ENCODE data around the gene MORN5.

The MORN5 gene

DNA sequence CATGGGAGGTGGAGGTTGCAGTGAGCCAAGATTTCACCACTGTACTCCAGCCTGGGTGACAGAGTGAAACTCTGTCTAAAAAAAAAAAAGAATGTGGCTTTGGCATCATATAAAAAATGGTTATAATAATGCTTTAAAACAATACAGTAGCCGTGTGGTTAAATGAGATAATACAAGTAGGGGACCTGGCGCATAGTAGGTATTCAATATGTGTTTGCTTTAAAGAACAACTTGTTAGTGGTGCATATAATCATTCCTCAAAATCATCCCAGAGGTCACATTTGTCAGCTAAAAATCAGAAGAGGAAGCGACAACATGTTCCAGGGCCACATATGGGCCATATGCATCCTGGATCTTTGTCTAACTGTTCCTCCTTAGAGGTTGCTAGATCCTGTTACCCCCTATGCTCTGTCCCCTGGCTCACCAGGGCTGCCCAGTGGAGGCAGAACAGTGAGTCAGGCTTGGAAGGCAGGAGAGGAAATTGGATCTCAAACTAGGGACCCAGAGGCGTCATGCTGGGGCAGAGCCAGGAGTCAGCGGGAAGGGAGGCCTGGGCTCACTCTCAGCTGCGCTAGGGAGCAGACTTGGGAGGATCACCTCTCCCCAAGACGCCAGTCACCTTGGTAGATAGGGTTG, 41.4 kb downstream of the MORN5 start:
- TF ChIP-seq CTCF (IDR thresholded peaks at IDR 0.05; ENCODE audit: extremely low read depth, insufficient read depth, missing control alignments), result no peak
- in situ Hi-C loops (cut with MboI; ENCODE audit: low pct_unique_long_range_greater_than_20kb, low sequenced_read_pairs, unreplicated experiment), result no loop called here
- DNase-seq (ENCODE audit: low spot score), result no peak

GRCh38 chr9:122201641-122202040, 41.9 kb downstream of the MORN5 start:
- DNase-seq (ENCODE audit: low spot score), result no peak
- in situ Hi-C loops (cut with MboI; ENCODE audit: low pct_unique_long_range_greater_than_20kb, low sequenced_read_pairs, unreplicated experiment), result no loop called here
- TF ChIP-seq CTCF (IDR thresholded peaks at IDR 0.05; ENCODE audit: extremely low read depth, insufficient read depth, missing control alignments), result no peak

GRCh38 chr9:122202111-122202510, 42.4 kb downstream of the MORN5 start:
- in situ Hi-C loops (cut with MboI; ENCODE audit: low pct_unique_long_range_greater_than_20kb, low sequenced_read_pairs, unreplicated experiment), result no loop called here
- TF ChIP-seq CTCF (IDR thresholded peaks at IDR 0.05; ENCODE audit: extremely low read depth, insufficient read depth, missing control alignments), result no peak
- no peak for DNase-seq (ENCODE audit: low spot score)

GRCh38 chr9:122204055-122204454, 44.3 kb downstream of the MORN5 start:
- in situ Hi-C loops (cut with MboI; ENCODE audit: low pct_unique_long_range_greater_than_20kb, low sequenced_read_pairs, unreplicated experiment), result no loop called here
- no peak for DNase-seq (ENCODE audit: low spot score)
- TF ChIP-seq CTCF (IDR thresholded peaks at IDR 0.05; ENCODE audit: extremely low read depth, insufficient read depth, missing control alignments), result no peak

GRCh38 chr9:122204491-122204890, 44.8 kb downstream of the MORN5 start:
- DNase-seq (ENCODE audit: low spot score), result no peak
- no peak for TF ChIP-seq CTCF (IDR thresholded peaks at IDR 0.05; ENCODE audit: extremely low read depth, insufficient read depth, missing control alignments)
- in situ Hi-C loops (cut with MboI; ENCODE audit: low pct_unique_long_range_greater_than_20kb, low sequenced_read_pairs, unreplicated experiment), result no loop called here

- no peak for DNase-seq (ENCODE audit: low spot score)
- in situ Hi-C loops (cut with MboI; ENCODE audit: low pct_unique_long_range_greater_than_20kb, low sequenced_read_pairs, unreplicated experiment), result no loop called here
- no peak for TF ChIP-seq CTCF (IDR thresholded peaks at IDR 0.05; ENCODE audit: extremely low read depth, insufficient read depth, missing control alignments)
These were observed 45.5 kb downstream of the MORN5 start for GRCh38 chr9:122205176-122205575.

Measured in GM13977 (cell line).